Caki2 (cell line): Measurements from ENCODE around the gene TMEM171. TPM values are rescaled to one million over a fixed set of nuclear protein-coding genes. Genes with fewer than 3 reads are reported as not detected.

Experiments used
- DNase-seq: peaks from one replicate; pipeline ENCODE4 v3.0.0-alpha.2; 2015; ENCODE audit warnings: low read depth
- in situ Hi-C: cut with HindIII; loops from 2 replicates; pipeline ENCODE4 v1.10.0; 2016; ENCODE audit warnings: low sequenced_read_pairs, low pct_unique_long_range_greater_than_20kb, mixed read lengths
- total RNA-seq: library from RNA; depleted of rRNA; stranded (reverse); fragments of >200 nt; shearing (Covaris generic); gene quantifications from 2 replicates; pipeline ENCODE4 v1.2.3, GENCODE V29; 2014; ENCODE audit warnings: low replicate concordance

Gene TMEM171
- total RNA-seq, 1 experiment from 2014 or later = 3.5 TPM

GRCh38 chr5:73139485-73139884, 19.1 kb downstream of the TMEM171 start:
- DNase-seq = no peak
- in situ Hi-C loops = no loop called here

GRCh38 chr5:73140801-73141200, 20.4 kb downstream of the TMEM171 start:
- no peak for DNase-seq
- in situ Hi-C loops = no loop called here

GRCh38 chr5:73142035-73142434, 21.7 kb downstream of the TMEM171 start:
- in situ Hi-C loops = no loop called here

GRCh38 chr5:73143716-73144115, 23.3 kb downstream of the TMEM171 start:
- in situ Hi-C loops = no loop called here
- no peak for DNase-seq

More at GRCh38 chr5:73142035-73142434, 21.7 kb downstream of the TMEM171 start:
- DNase-seq = no peak

GRCh38 chr5:73149540-73149939, 29.2 kb downstream of the TMEM171 start:
- DNase-seq = no peak
- in situ Hi-C loops = no loop called here

GRCh38 chr5:73150876-73151275, 30.5 kb downstream of the TMEM171 start:
- in situ Hi-C loops = no loop called here
- no peak for DNase-seq

- in situ Hi-C loops = no loop called here
- no peak for DNase-seq
Observed at GRCh38 chr5:73151766-73152410, 31.5 kb downstream of the TMEM171 start.

- DNase-seq = no peak
- in situ Hi-C loops = no loop called here
Observed at GRCh38 chr5:73152411-73153388, 32.3 kb downstream of the TMEM171 start.

- DNase-seq = no peak
- in situ Hi-C loops = no loop called here
Observed at GRCh38 chr5:73153513-73153912, 33.1 kb downstream of the TMEM171 start.

GRCh38 chr5:73154208-73155006, 34.0 kb downstream of the TMEM171 start:
- in situ Hi-C loops = no loop called here
- DNase-seq = no peak

GRCh38 chr5:73155271-73156222, 35.2 kb downstream of the TMEM171 start:
- in situ Hi-C loops = no loop called here
- DNase-seq = no peak

- in situ Hi-C loops = no loop called here
- DNase-seq = no peak
Observed at GRCh38 chr5:73157414-73158303, 37.3 kb downstream of the TMEM171 start.

GRCh38 chr5:73158313-73158712, 37.9 kb downstream of the TMEM171 start:
- in situ Hi-C loops = no loop called here
- DNase-seq = peak; percentile 46

- no peak for DNase-seq
Observed at GRCh38 chr5:73160239-73160671, 39.9 kb downstream of the TMEM171 start.

GRCh38 chr5:73170522-73170921, 50.1 kb downstream of the TMEM171 start:
- no peak for DNase-seq
- in situ Hi-C loops = no loop called here

More at GRCh38 chr5:73160239-73160671, 39.9 kb downstream of the TMEM171 start:
- in situ Hi-C loops = no loop called here

- in situ Hi-C loops = no loop called here
- no peak for DNase-seq
Observed at GRCh38 chr5:73171495-73171894, 51.1 kb downstream of the TMEM171 start.

- DNase-seq = no peak
- in situ Hi-C loops = no loop called here
Observed at GRCh38 chr5:73172951-73173350, 52.6 kb downstream of the TMEM171 start, which contains the start of gene TMEM174. Gene TMEM174, plus strand, starts transcription at chr5:73173193. Its CDS starts 51 bp downstream, at chr5:73173244.
